Retinal pigment epithelial cell (primary cell): ENCODE data around the gene SPR.

Experiments used
- DNase-seq: peaks from one replicate; pipeline ENCODE4 v3.0.0-alpha.2; 2010; ENCODE audit warnings: low read depth
- H3K4me3 ChIP-seq: 2 replicates; pipeline ENCODE4 v1.5.1; 2011; ENCODE audit warnings: mild to moderate bottlenecking, low read length, control low read depth, moderate library complexity
- CTCF ChIP-seq: conservative IDR thresholded peaks from 2 replicates; pipeline ENCODE4 v1.5.1; 2011; ENCODE audit warnings: low read depth, low read length, control low read depth, inconsistent platforms

Gene SPR

GRCh38 chr2:72915907-72916742, 28.9 kb downstream of the SPR start:
- no peak for TF ChIP-seq CTCF
- no peak for DNase-seq
- peak overlapping the region; percentile 7 for H3K4me3 ChIP-seq

GRCh38 chr2:72916743-72917137, 29.5 kb downstream of the SPR start:
- no peak for TF ChIP-seq CTCF
- no peak for DNase-seq
- peak overlapping the region; percentile 30 for H3K4me3 ChIP-seq

DNA sequence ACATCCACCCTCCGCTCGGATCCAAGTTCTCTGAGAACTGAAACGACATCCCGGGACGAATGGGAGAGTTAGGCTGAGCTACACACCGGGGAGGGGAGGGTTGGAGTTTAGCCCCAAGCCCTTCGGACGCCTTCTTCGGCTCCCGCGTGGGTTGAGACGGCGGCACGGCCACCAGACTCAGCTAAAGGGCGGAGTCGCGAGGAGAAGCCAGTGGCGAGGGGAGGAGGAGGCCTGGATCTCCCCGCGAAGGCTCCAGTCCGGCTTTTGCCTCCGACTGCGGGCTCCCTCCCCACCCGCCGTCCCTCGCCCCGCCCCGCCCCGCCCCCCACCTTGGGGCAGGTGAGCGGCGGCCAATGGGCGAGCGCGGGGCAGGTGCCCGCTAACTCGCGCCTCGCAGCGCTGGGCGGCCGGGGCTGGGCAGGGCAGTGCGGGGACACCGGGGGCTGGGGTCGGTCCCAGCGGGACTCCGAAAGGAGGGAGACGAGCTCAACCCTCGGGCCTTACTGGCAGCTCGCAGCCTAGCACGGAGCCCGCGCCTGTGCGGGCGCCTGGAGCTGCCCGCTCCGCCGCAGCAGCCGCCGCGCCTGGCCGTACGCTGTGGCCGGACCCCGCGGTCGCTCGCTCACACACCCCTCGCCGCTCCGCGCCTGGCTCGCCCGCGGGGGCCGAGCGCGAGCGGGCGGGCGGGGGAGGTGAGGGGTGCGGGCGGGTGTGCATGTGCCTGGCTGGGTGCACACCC, 30.1 kb downstream of the SPR start, which contains the start of gene EMX1:
TSS of gene EMX1 (plus strand) at position 382 of the 739 bp plus-strand sequence. CDS start at position 716, 334 bp downstream.
- TF ChIP-seq CTCF, result no peak
- DNase-seq, result no peak
- peak within 1 kb of the TSS; percentile 30 for H3K4me3 ChIP-seq

DNA sequence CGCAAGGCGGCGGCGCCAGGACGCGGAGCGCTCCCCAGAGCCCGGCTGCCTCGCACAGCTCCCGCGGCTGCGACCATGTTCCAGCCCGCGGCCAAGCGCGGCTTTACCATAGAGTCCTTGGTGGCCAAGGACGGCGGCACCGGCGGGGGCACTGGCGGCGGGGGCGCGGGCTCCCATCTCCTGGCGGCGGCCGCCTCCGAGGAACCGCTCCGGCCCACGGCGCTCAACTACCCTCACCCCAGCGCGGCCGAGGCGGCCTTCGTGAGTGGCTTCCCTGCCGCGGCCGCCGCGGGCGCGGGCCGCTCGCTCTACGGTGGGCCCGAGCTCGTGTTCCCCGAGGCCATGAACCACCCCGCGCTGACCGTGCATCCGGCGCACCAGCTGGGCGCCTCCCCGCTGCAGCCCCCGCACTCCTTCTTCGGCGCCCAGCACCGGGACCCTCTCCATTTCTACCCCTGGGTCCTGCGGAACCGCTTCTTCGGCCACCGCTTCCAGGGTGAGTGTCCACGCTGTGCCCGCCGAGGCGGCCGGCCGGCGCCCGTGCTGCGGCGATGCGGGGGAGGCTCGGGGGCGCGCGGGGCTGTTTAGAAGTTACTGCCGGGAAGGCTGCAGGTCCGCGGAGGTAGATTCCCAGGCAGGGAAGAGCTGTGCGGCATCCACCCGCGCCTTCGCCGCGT, 30.8 kb downstream of the SPR start:
- no peak for DNase-seq
- no peak for TF ChIP-seq CTCF
- H3K4me3 ChIP-seq, result no peak overlapping the region

DNA sequence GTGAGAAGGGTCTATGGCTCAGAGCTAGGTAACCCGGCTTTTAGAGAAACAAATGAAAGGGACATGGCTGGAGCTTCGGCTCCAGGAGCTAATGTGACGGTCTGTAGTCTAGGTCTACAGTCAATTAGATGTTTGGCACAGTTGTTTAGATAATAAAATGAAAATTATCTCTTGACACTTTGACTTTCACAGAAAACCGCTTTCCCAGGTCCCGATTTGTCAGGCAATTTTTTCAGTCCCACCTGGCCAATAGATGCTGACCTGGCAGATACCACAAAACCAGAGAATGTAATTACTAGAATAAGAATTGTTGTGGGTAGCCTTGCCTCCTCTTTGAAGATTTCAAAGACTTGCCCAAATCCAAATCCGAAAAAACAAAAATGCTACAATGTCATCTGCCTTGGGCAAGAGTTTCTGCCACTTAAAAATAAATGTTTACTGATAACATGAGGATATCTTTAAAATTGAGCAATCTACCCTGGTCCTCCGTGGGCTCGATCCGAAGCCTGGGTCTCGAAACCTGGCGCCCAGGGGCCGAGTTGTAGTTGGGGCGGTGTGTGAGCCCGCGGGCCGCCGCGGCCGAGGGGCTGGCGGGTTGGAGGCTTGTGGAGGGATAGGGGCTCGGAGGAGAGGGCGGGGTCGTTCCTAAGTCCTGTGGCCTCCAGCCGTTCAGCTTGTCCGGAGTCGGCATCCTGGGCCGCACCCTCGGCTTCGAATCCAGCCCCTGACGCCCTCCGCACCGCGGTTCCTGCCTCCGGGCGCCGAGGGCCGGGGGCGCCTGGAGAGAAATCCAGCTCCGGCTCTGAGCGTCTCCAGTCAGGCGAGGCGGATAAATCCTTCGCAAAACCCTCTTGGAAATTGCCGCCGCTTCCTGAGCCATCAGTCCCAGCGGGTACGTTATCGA, 32.5 kb downstream of the SPR start:
- no peak for DNase-seq
- TF ChIP-seq CTCF, result no peak
- H3K4me3 ChIP-seq, result no peak overlapping the region

GRCh38 chr2:72920318-72921087, 33.3 kb downstream of the SPR start:
- DNase-seq, result no peak
- no peak for TF ChIP-seq CTCF
- H3K4me3 ChIP-seq, result no peak overlapping the region
